A673 (cell line): ENCODE results near the gene FMN2.

Source experiments
- EZH2 ChIP-seq: fragments of 200-600 bp; sonication (generic); IDR thresholded peaks from 2 replicates; pipeline ENCODE4 v1.6.1; 2017; ENCODE audit warnings: borderline replicate concordance, low read depth, mild to moderate bottlenecking, mixed read lengths, antibody characterized with exemption, low read length; ENCODE audit not compliant: poor library complexity, severe bottlenecking
- TF ChIP-seq, protein P1 (sequence below): fragments of 300-800, 200-600 bp; sonication (generic); conservative IDR thresholded peaks from 2 replicates; pipeline ENCODE4 v1.5.1; 2017; ENCODE audit warnings: low read depth, mild to moderate bottlenecking, antibody characterized with exemption, low read length, moderate library complexity, mixed read lengths

GRCh38 chr1:240363315-240363714 is 271.6 kb downstream of the FMN2 start:
- TF ChIP-seq EZH2, result no peak
- TF ChIP-seq, protein P1, sequence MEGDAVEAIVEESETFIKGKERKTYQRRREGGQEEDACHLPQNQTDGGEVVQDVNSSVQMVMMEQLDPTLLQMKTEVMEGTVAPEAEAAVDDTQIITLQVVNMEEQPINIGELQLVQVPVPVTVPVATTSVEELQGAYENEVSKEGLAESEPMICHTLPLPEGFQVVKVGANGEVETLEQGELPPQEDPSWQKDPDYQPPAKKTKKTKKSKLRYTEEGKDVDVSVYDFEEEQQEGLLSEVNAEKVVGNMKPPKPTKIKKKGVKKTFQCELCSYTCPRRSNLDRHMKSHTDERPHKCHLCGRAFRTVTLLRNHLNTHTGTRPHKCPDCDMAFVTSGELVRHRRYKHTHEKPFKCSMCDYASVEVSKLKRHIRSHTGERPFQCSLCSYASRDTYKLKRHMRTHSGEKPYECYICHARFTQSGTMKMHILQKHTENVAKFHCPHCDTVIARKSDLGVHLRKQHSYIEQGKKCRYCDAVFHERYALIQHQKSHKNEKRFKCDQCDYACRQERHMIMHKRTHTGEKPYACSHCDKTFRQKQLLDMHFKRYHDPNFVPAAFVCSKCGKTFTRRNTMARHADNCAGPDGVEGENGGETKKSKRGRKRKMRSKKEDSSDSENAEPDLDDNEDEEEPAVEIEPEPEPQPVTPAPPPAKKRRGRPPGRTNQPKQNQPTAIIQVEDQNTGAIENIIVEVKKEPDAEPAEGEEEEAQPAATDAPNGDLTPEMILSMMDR, result no peak
